H1 (cell line): Measurements from ENCODE around the gene LCN10. TPM values are rescaled to one million over a fixed set of nuclear protein-coding genes. Genes with fewer than 3 reads are reported as not detected.

ENCODE experiments used
- CTCF ChIA-PET: fragments of 300-600 bp; sonication (Branson Sonifier 250); formaldehyde crosslinking; loops from one replicate; lab custom pipeline; 2021; ENCODE audit not compliant: partially characterized antibody; lab: Charles Lee
- POLR2A ChIA-PET: fragments of 300-600 bp; sonication (Branson Sonifier 250); formaldehyde crosslinking; loops from one replicate; lab custom pipeline; 2021; ENCODE audit warnings: inconsistent platforms; ENCODE audit not compliant: partially characterized antibody; lab: Charles Lee
- DNase-seq, 2 experiments: peaks; one replicate each; pipeline versions ENCODE4 v3.0.0 to v3.0.0-alpha.2; 2010 to 2022; ENCODE audit warnings: low spot score in 2 of 2, low read depth in 1 of 2, mixed read lengths in 1 of 2
- FAIRE-seq: peaks from 2 replicates; lab custom pipeline; 2011; peaks lifted over from hg19 to GRCh38; lab: Jason Lieb, UNC
- H2AFZ ChIP-seq: 2 replicates; pipeline ENCODE4 v1.8.1; 2012; ENCODE audit warnings: low read length, inconsistent platforms
- H2AK5ac ChIP-seq: 2 replicates; pipeline ENCODE4 v1.6.1; 2013; ENCODE audit warnings: low read depth, low read length
- H2BK120ac ChIP-seq: replicated peaks from 2 replicates; pipeline ENCODE3; 2013; ENCODE audit warnings: low read depth, low read length, inconsistent platforms
- H2BK12ac ChIP-seq: 2 replicates; pipeline ENCODE4 v1.6.1; 2013; ENCODE audit warnings: low read depth, low read length
- H2BK15ac ChIP-seq: 2 replicates; pipeline ENCODE4 v1.6.1; 2013; ENCODE audit warnings: low read length
- H2BK20ac ChIP-seq: 2 replicates; pipeline ENCODE4 v1.6.1; 2013; ENCODE audit warnings: low read length
- H2BK5ac ChIP-seq: 2 replicates; pipeline ENCODE4 v1.6.1; 2013; ENCODE audit warnings: low read depth, low read length
- H3K14ac ChIP-seq: 2 replicates; pipeline ENCODE4 v1.6.1; 2013; ENCODE audit warnings: inconsistent platforms; ENCODE audit not compliant: insufficient read length
- H3K18ac ChIP-seq: 2 replicates; pipeline ENCODE4 v1.6.1; 2013; ENCODE audit warnings: low read length; ENCODE audit errors: extremely low read depth
- H3K23ac ChIP-seq: 2 replicates; pipeline ENCODE4 v1.6.1; 2013; ENCODE audit warnings: inconsistent platforms; ENCODE audit not compliant: insufficient read length
- H3K23me2 ChIP-seq: 2 replicates; pipeline ENCODE4 v1.6.1; 2013; ENCODE audit warnings: low read depth, low read length
- H3K27ac ChIP-seq: 2 replicates; pipeline ENCODE4 v1.6.1; 2011; ENCODE audit warnings: low read depth, low read length, inconsistent platforms
- H3K27me3 ChIP-seq, 4 experiments: replicated peaks in 1 of 4; 1 replicate in 1 of 4; 2 replicates in 3 of 4; pipeline versions ENCODE4 v1.6.1 to v1.8.1; 2011 to 2013; ENCODE audit warnings: low read length in 3 of 4, mild to moderate bottlenecking in 3 of 4, inconsistent platforms in 2 of 4, mixed read lengths in 2 of 4, moderate library complexity in 1 of 4; ENCODE audit not compliant: control insufficient read depth in 3 of 4, insufficient read depth in 3 of 4; ENCODE audit errors: extremely low read depth in 1 of 4
- H3K36me3 ChIP-seq, 4 experiments: 2 replicates each; pipeline versions ENCODE4 v1.6.1 to v1.8.1; 2011 to 2013; ENCODE audit warnings: mild to moderate bottlenecking in 4 of 4, low read length in 3 of 4, moderate library complexity in 2 of 4, control low read depth in 1 of 4, inconsistent platforms in 1 of 4; ENCODE audit not compliant: insufficient read depth in 4 of 4, control insufficient read depth in 2 of 4
- H3K4ac ChIP-seq: replicated peaks from 2 replicates; pipeline ENCODE3; 2013; ENCODE audit warnings: low read length, low read depth, mixed read lengths, inconsistent platforms; ENCODE audit not compliant: insufficient read length
- H3K4me1 ChIP-seq, 4 experiments: replicated peaks in 1 of 4; 1 replicate in 1 of 4; 2 replicates in 3 of 4; pipeline versions ENCODE4 v1.6.1 to v1.8.1; 2011 to 2013; ENCODE audit warnings: low read length in 3 of 4, inconsistent platforms in 2 of 4, mixed read lengths in 1 of 4; ENCODE audit not compliant: insufficient read depth in 4 of 4, control insufficient read depth in 3 of 4
- H3K4me2 ChIP-seq, 2 experiments: 2 replicates each; pipeline versions ENCODE4 v1.6.1 to v1.8.1; 2011 to 2013; ENCODE audit warnings: low read depth in 2 of 2, low read length in 2 of 2, control low read depth in 1 of 2, inconsistent platforms in 1 of 2, mild to moderate bottlenecking in 1 of 2; ENCODE audit not compliant: insufficient read depth in 1 of 2
- H3K4me3 ChIP-seq, 4 experiments: fragments of 200-600, 300-600 bp in 1 of 4; sonication (generic), shearing (Covaris generic), sonication (Bioruptor Twin) in 1 of 4; 2 replicates each; pipeline versions ENCODE4 v1.5.1 to v1.8.1; 2011 to 2016; ENCODE audit warnings: low read length in 4 of 4, low read depth in 3 of 4, control low read depth in 2 of 4, inconsistent platforms in 2 of 4, mild to moderate bottlenecking in 2 of 4, mixed read lengths in 1 of 4, moderate library complexity in 1 of 4; ENCODE audit not compliant: insufficient read depth in 2 of 4; ENCODE audit errors: extremely low read depth in 1 of 4
- H3K56ac ChIP-seq: replicated peaks from 2 replicates; pipeline ENCODE3; 2013; ENCODE audit warnings: low read depth, mild to moderate bottlenecking, mixed read lengths, low read length, inconsistent platforms; ENCODE audit not compliant: insufficient read length
- H3K79me1 ChIP-seq: 2 replicates; pipeline ENCODE4 v1.6.1; 2013; ENCODE audit warnings: low read depth, low read length, control low read depth
- H3K79me2 ChIP-seq, 2 experiments: 2 replicates each; pipeline versions ENCODE4 v1.6.1 to v1.8.1; 2012 to 2013; ENCODE audit warnings: low read length in 2 of 2, mild to moderate bottlenecking in 2 of 2, inconsistent platforms in 1 of 2; ENCODE audit not compliant: insufficient read depth in 2 of 2, control insufficient read depth in 1 of 2
- H3K9ac ChIP-seq, 4 experiments: replicated peaks in 1 of 4; 1 replicate in 1 of 4; 2 replicates in 3 of 4; pipeline versions ENCODE4 v1.6.1 to v1.8.1; 2011 to 2013; ENCODE audit warnings: low read depth in 3 of 4, low read length in 3 of 4, control low read depth in 2 of 4, mild to moderate bottlenecking in 2 of 4, moderate library complexity in 2 of 4, inconsistent platforms in 1 of 4; ENCODE audit errors: extremely low read depth in 1 of 4
- H3K9me3 ChIP-seq, 2 experiments: 2 replicates each; pipeline versions ENCODE4 v1.6.1 to v1.8.1; 2012 to 2013; ENCODE audit warnings: mild to moderate bottlenecking in 2 of 2, moderate library complexity in 2 of 2, control low read depth in 1 of 2, inconsistent platforms in 1 of 2, low read depth in 1 of 2, low read length in 1 of 2, mixed read lengths in 1 of 2; ENCODE audit not compliant: insufficient read depth in 2 of 2
- H4K20me1 ChIP-seq, 2 experiments: replicated peaks in 1 of 2; 2 replicates each; pipeline versions ENCODE3 to v1.8.1; 2011 to 2013; ENCODE audit warnings: inconsistent platforms in 2 of 2, low read length in 2 of 2, mild to moderate bottlenecking in 1 of 2; ENCODE audit not compliant: insufficient read depth in 2 of 2, control insufficient read depth in 1 of 2
- H4K5ac ChIP-seq: 2 replicates; pipeline ENCODE4 v1.6.1; 2013; ENCODE audit warnings: low read length, low read depth, mixed read lengths, inconsistent platforms; ENCODE audit not compliant: insufficient read length
- H4K8ac ChIP-seq: 2 replicates; pipeline ENCODE4 v1.8.0; 2013; ENCODE audit warnings: mild to moderate bottlenecking, moderate library complexity, low read length, inconsistent platforms; ENCODE audit not compliant: insufficient read depth; ENCODE audit errors: extremely low read depth
- H4K91ac ChIP-seq: replicated peaks from 2 replicates; pipeline ENCODE3; 2013; ENCODE audit warnings: low read length, mixed read lengths, inconsistent platforms; ENCODE audit not compliant: insufficient read length
- BCL11A ChIP-seq, 2 experiments: IDR thresholded peaks; one replicate each; pipeline ENCODE4 v1.6.1; 2011; ENCODE audit warnings: low read depth in 2 of 2, low read length in 2 of 2, mild to moderate bottlenecking in 2 of 2
- E2F6 ChIP-seq: IDR thresholded peaks from 2 replicates; pipeline ENCODE4 v1.6.1; 2012; ENCODE audit warnings: inconsistent platforms
- GABPA ChIP-seq: IDR thresholded peaks from 2 replicates; pipeline ENCODE4 v1.6.1; 2011; ENCODE audit warnings: mild to moderate bottlenecking, low read length, moderate library complexity, borderline replicate concordance; ENCODE audit not compliant: insufficient read depth
- JUND ChIP-seq: IDR thresholded peaks from 2 replicates; pipeline ENCODE4 v1.6.1; 2011; ENCODE audit warnings: mild to moderate bottlenecking, improper control_type of control experiment, low read length
- RBBP5 ChIP-seq: IDR thresholded peaks from 2 replicates; pipeline ENCODE4 v1.7.1; 2012; ENCODE audit warnings: low read depth, mild to moderate bottlenecking, inconsistent platforms, low read length, moderate library complexity, borderline replicate concordance
- TAF7 ChIP-seq: optimal IDR thresholded peaks from 2 replicates; pipeline ENCODE3; 2011; ENCODE audit warnings: low read depth, mild to moderate bottlenecking, inconsistent platforms, low read length, moderate library complexity, borderline replicate concordance
- TEAD4 ChIP-seq: IDR thresholded peaks from 2 replicates; pipeline ENCODE4 v1.6.1; 2012; ENCODE audit warnings: low read depth, low read length, inconsistent platforms, mixed read lengths
- WGBS, 2 experiments: shearing (Covaris generic) in 1 of 2; methylation state at CpG; one replicate each; pipeline versions ENCODE4 v1.1.6 to v1.1.7; 2013 to 2015; ENCODE audit warnings: low lambda C conversion rate in 2 of 2, mixed read lengths in 2 of 2, inconsistent platforms in 1 of 2, low coverage in 1 of 2, missing lambda C conversion rate in 1 of 2; ENCODE audit not compliant: insufficient replicate concordance in 2 of 2, insufficient coverage in 1 of 2, insufficient read length in 1 of 2; ENCODE audit errors: extremely low coverage in 1 of 2, missing lambda C conversion rate in 1 of 2; 5-methylcytosine and 5-hydroxymethylcytosine counted together
- polyA plus RNA-seq, 7 experiments: library from polyadenylated mRNA; depleted of rRNA in 3 of 7; stranded (reverse) in 5 of 7; unstranded in 2 of 7; fragments of >200 nt in 5 of 7; fragments of 200-250 nt in 2 of 7; gene quantifications; 1 replicate in 5 of 7; 2 replicates in 1 of 7; 4 replicates in 1 of 7; pipeline versions ENCODE4 v1.2.1 to v1.2.3, GENCODE V29; 2011 to 2013; ENCODE audit warnings: missing spikeins in 2 of 7, mixed read lengths in 2 of 7
- total RNA-seq: library from RNA; stranded (reverse); fragmentation: NEBNext Ultra II Directional; extraction: Animal tissue kit (Norgen Biotek cat#: 25700); gene quantifications from 2 replicates; pipeline ENCODE4 v1.2.1, GENCODE V29; 2021

The LCN10 gene
- total and polyA plus RNA-seq, 2 of the 8 experiments (the other 6 are each of a cell fraction or from before 2014, with no cell fraction given), result 2.6 to 2.8 TPM

GRCh38 chr9:136719195-136719880, 23.4 kb downstream of the LCN10 start:
- ChIA-PET POLR2A (interaction anchor here (0.6 to 11.2 kb wide), 6 partner anchors 12 to 396 kb away, joined by 3 to 223 read pairs (median 3); partner anchors contain the start of gene LCN10), CTCF (interaction anchor here (0.8 to 9.2 kb wide), 7 partner anchors 9 to 48 kb away, joined by 3 to 62 read pairs (median 4); partner anchors contain the start of gene LCN8)
- no peaks in the 10 kb centered on the region for H3K9me3 ChIP-seq
- no peak overlapping the region for H2BK120ac ChIP-seq
- no peak overlapping the region for H4K8ac ChIP-seq
- H3K27ac ChIP-seq, result no peak overlapping the region
- peaks cover 10% of the 10 kb centered on the region for H3K79me1 ChIP-seq
- no peak overlapping the region for H2BK15ac ChIP-seq
- H2AK5ac ChIP-seq, result no peak overlapping the region
- H3K4me1 ChIP-seq, result peaks cover 0 to 7% (median 1%) of the 10 kb centered on the region in 4 experiments; a peak in 3 of 7 replicates
- H3K27me3 ChIP-seq, result no peaks in the 10 kb centered on the region
- no peak overlapping the region for H2BK20ac ChIP-seq
- no peak overlapping the region for H2BK5ac ChIP-seq
- H4K5ac ChIP-seq, result no peak overlapping the region
- FAIRE-seq, result no peak
- H3K4ac ChIP-seq, result no peak overlapping the region
- H4K20me1 ChIP-seq, result peaks cover 15 to 33% of the 10 kb centered on the region in 2 experiments
- DNase-seq, result no peak
- H3K23me2 ChIP-seq, result no peaks in the 10 kb centered on the region; the same call in 1 of the 2 replicates
- no peak overlapping the region for H3K4me3 ChIP-seq
- no peak overlapping the region for H2AFZ ChIP-seq
- no peak overlapping the region for H3K14ac ChIP-seq
- TF ChIP-seq BCL11A (IDR thresholded peaks at IDR 0.05; ENCODE audit: low read depth in 2 of 2, low read length in 2 of 2) (no peak), JUND (no peak), E2F6 (no peak), GABPA (0 out of 2 replicates have a peak, but pooled peaks have one; percentile 7), TEAD4 (no peak), TAF7 (no peak), RBBP5 (no peak)
- no peak overlapping the region for H3K9ac ChIP-seq
- WGBS, 2 experiments, result 86% methylated on average over 22 of the region's 24 CpGs; no CpG with 5 or more reads in 1 of the 2 experiments
- H3K23ac ChIP-seq, result no peak overlapping the region
- H3K56ac ChIP-seq, result no peak overlapping the region
- H2BK12ac ChIP-seq, result no peak overlapping the region
- H3K4me2 ChIP-seq, result no peak overlapping the region
- peaks cover 0 to under 1% of the 10 kb centered on the region in 2 experiments; a peak in 1 of 4 replicates for H3K79me2 ChIP-seq
- no peak overlapping the region for H3K18ac ChIP-seq
- peaks cover 7 to 24% (median 15%) of the 10 kb centered on the region in 4 experiments; a peak in 6 of 8 replicates for H3K36me3 ChIP-seq
- no peak overlapping the region for H4K91ac ChIP-seq
